Trophoblast cell (in vitro differentiated cells and primary cell): ENCODE data around the gene EPYC.

Experiments
- DNase-seq, 2 donors: peaks; one replicate each; pipeline ENCODE4 v3.0.0-alpha.2; 2016
- H2AFZ ChIP-seq: 2 replicates; pipeline ENCODE4 v1.6.1; 2013; ENCODE audit warnings: low read length, moderate library complexity, mild to moderate bottlenecking; ENCODE audit not compliant: insufficient read depth, poor library complexity
- H2AK5ac ChIP-seq: 2 replicates; pipeline ENCODE4 v1.6.1; 2013; ENCODE audit warnings: mild to moderate bottlenecking, low read length
- H2BK120ac ChIP-seq: 2 replicates; pipeline ENCODE4 v1.6.1; 2013; ENCODE audit warnings: low read length, mild to moderate bottlenecking, moderate library complexity; ENCODE audit not compliant: insufficient read depth, poor library complexity
- H2BK12ac ChIP-seq: 2 replicates; pipeline ENCODE4 v1.6.1; 2013; ENCODE audit warnings: mild to moderate bottlenecking, low read length, moderate library complexity
- H2BK5ac ChIP-seq: 2 replicates; pipeline ENCODE4 v1.6.1; 2013; ENCODE audit warnings: low read length, low read depth, moderate library complexity, mild to moderate bottlenecking; ENCODE audit not compliant: poor library complexity
- H3K14ac ChIP-seq: 2 replicates; pipeline ENCODE4 v1.6.1; 2013; ENCODE audit warnings: mild to moderate bottlenecking, low read length
- H3K18ac ChIP-seq: 2 replicates; pipeline ENCODE4 v1.6.1; 2013; ENCODE audit warnings: mild to moderate bottlenecking, low read length
- H3K23ac ChIP-seq: 2 replicates; pipeline ENCODE4 v1.6.1; 2013; ENCODE audit warnings: low read length
- H3K27ac ChIP-seq: 2 replicates; pipeline ENCODE4 v1.5.1; 2013; ENCODE audit warnings: low read depth, mild to moderate bottlenecking, inconsistent platforms, low read length, moderate library complexity
- H3K27me3 ChIP-seq: 2 replicates; pipeline ENCODE4 v1.6.1; 2013; ENCODE audit warnings: inconsistent platforms, mild to moderate bottlenecking, low read length, moderate library complexity; ENCODE audit not compliant: insufficient read depth
- H3K36me3 ChIP-seq, 2 experiments: 1 replicate in 1 of 2; 2 replicates in 1 of 2; pipeline ENCODE4 v1.6.1; 2013; ENCODE audit warnings: low read length in 2 of 2, mild to moderate bottlenecking in 2 of 2, moderate library complexity in 1 of 2; ENCODE audit not compliant: insufficient read depth in 2 of 2, control insufficient read depth in 1 of 2
- H3K4ac ChIP-seq: 2 replicates; pipeline ENCODE4 v1.6.1; 2013; ENCODE audit warnings: low read depth, mild to moderate bottlenecking, low read length, moderate library complexity
- H3K4me1 ChIP-seq, 2 experiments: 1 replicate in 1 of 2; 2 replicates in 1 of 2; pipeline ENCODE4 v1.6.1; 2013; ENCODE audit warnings: low read length in 2 of 2, mild to moderate bottlenecking in 2 of 2, moderate library complexity in 1 of 2; ENCODE audit not compliant: insufficient read depth in 2 of 2, control insufficient read depth in 1 of 2
- H3K4me2 ChIP-seq: 2 replicates; pipeline ENCODE4 v1.6.1; 2013; ENCODE audit warnings: inconsistent platforms, mild to moderate bottlenecking, low read length, moderate library complexity
- H3K4me3 ChIP-seq: 2 replicates; pipeline ENCODE4 v1.5.1; 2013; ENCODE audit warnings: mild to moderate bottlenecking, low read depth, low read length, inconsistent platforms
- H3K79me1 ChIP-seq: one replicate; pipeline ENCODE4 v1.6.1; 2013; ENCODE audit warnings: low read length
- H3K79me2 ChIP-seq: 2 replicates; pipeline ENCODE4 v1.6.1; 2013; ENCODE audit warnings: low read length, mild to moderate bottlenecking; ENCODE audit not compliant: control insufficient read depth, insufficient read depth, poor library complexity
- H3K9ac ChIP-seq: 2 replicates; pipeline ENCODE4 v1.6.1; 2013; ENCODE audit warnings: mild to moderate bottlenecking, low read length
- H3K9me3 ChIP-seq: 2 replicates; pipeline ENCODE4 v1.6.1; 2013; ENCODE audit warnings: low read depth, mild to moderate bottlenecking, control low read depth, inconsistent platforms, low read length; ENCODE audit not compliant: insufficient read depth
- H4K12ac ChIP-seq: 2 replicates; pipeline ENCODE4 v1.6.1; 2013; ENCODE audit warnings: low read depth, mild to moderate bottlenecking, low read length, moderate library complexity
- H4K8ac ChIP-seq: 2 replicates; pipeline ENCODE4 v1.6.1; 2013; ENCODE audit warnings: low read depth, mild to moderate bottlenecking, low read length, moderate library complexity
- H4K91ac ChIP-seq: one replicate; pipeline ENCODE4 v1.6.1; 2013; ENCODE audit warnings: low read depth, mild to moderate bottlenecking, low read length, moderate library complexity
- WGBS: extraction: QIAGEN DNeasy Blood & Tissue Kit; methylation state at CpG from one replicate; pipeline ENCODE4 v1.1.7; 2013; ENCODE audit warnings: missing lambda C conversion rate; ENCODE audit not compliant: insufficient read length, insufficient coverage; ENCODE audit errors: extremely low coverage; 5-methylcytosine and 5-hydroxymethylcytosine counted together

EPYC gene

DNA sequence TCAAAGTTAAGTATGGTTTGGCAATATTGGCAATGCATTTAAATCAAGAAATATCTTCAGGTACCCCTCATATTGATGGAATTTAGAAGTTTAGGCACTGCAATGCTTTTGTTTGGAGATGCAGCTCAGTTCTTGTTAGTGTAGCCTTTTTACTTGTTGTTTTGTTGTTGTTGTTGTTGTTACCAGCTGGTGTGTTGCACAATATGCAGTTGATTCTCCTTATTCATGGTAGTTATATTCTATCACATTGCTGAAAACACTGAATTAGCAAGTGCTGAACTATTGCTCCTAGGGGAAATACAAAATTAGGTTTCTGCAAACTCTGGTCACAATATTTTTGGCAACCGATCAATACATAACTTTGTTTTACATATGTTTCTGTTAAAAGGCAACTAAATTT, 84.5 kb downstream of the EPYC start:
- no peaks in the 10 kb centered on the region for H3K79me2 ChIP-seq
- H3K4me1 ChIP-seq = no peaks in the 10 kb centered on the region
- H3K36me3 ChIP-seq = no peaks in the 10 kb centered on the region
- H3K18ac ChIP-seq = no peak overlapping the region
- no peak overlapping the region for H4K8ac ChIP-seq
- no peak overlapping the region for H3K14ac ChIP-seq
- WGBS = no CpG with 5 or more reads among the region's 1 CpG
- H2BK12ac ChIP-seq = no peak overlapping the region
- no peak overlapping the region for H2BK120ac ChIP-seq
- no peak overlapping the region for H3K4me3 ChIP-seq
- DNase-seq = no peak
- H3K27ac ChIP-seq = no peak overlapping the region
- H2BK5ac ChIP-seq = no peak overlapping the region
- no peak overlapping the region for H3K4ac ChIP-seq
- H2AK5ac ChIP-seq = no peak overlapping the region
- H3K9me3 ChIP-seq = no peaks in the 10 kb centered on the region
- no peak overlapping the region for H3K23ac ChIP-seq
- no peak overlapping the region for H4K12ac ChIP-seq
- H2AFZ ChIP-seq = no peak overlapping the region
- H3K4me2 ChIP-seq = no peak overlapping the region
- H3K79me1 ChIP-seq = no peaks in the 10 kb centered on the region
- no peaks in the 10 kb centered on the region for H3K27me3 ChIP-seq
- H3K9ac ChIP-seq = no peak overlapping the region
- no peak overlapping the region for H4K91ac ChIP-seq

DNA sequence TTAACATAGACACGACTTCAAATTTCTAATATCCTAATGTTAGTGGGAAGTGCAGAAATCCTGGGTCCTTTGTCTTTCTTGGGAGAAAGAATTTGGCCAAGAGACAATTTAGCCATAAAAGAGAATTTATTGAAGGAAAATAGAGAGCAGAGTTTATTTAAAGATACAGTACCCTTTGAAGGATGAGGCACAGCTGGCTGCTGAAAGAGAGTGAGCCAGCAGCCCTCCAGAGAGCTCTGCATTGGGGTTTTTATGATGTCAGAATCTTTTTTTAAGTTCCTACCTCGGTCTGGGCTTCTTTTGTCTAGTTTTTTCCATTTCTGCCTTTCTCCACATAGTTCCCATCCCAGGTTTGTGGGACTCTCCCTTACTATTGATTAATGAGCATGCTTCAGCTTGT, 87.3 kb downstream of the EPYC start:
- Histone ChIP-seq H3K9me3 (no peaks in the 10 kb centered on the region), H3K23ac (no peak overlapping the region), H3K4me3 (no peak overlapping the region), H2BK5ac (no peak overlapping the region), H3K18ac (no peak overlapping the region), H3K14ac (no peak overlapping the region), H4K12ac (no peak overlapping the region), H3K79me2 (no peaks in the 10 kb centered on the region), H3K4ac (no peak overlapping the region), H2BK120ac (no peak overlapping the region), H4K8ac (no peak overlapping the region), H3K79me1 (no peaks in the 10 kb centered on the region), H4K91ac (no peak overlapping the region), H3K4me1 (no peaks in the 10 kb centered on the region), H2BK12ac (no peak overlapping the region), H3K27me3 (no peaks in the 10 kb centered on the region), H3K4me2 (no peak overlapping the region), H3K27ac (no peak overlapping the region), H2AK5ac (no peak overlapping the region), H3K9ac (no peak overlapping the region), H2AFZ (no peak overlapping the region), H3K36me3 (no peaks in the 10 kb centered on the region)
- no CpG with 5 or more reads among the region's 2 CpGs for WGBS
- no peak for DNase-seq

DNA sequence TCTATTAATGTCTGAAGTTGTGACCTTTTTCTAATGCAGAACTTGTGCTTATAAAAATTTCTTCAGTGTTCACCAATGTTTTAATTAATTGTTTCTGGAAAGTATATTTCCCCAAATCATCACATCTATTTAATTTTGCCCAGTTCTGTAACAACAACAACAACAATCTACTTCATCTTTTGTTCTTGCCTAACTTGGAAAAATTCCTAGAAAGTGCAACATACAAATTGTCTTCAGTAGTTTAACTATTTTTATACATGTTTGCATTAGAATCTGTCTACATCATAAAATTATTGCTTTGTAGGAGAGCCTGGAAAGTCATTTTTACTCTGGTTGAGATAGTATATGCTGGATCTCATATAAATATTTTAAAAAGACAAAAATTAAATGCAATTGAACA, 88.3 kb downstream of the EPYC start:
- Histone ChIP-seq H3K9ac (no peak overlapping the region), H3K4me3 (no peak overlapping the region), H4K91ac (no peak overlapping the region), H2AK5ac (no peak overlapping the region), H3K14ac (no peak overlapping the region), H3K9me3 (no peaks in the 10 kb centered on the region), H3K4me2 (no peak overlapping the region), H2BK120ac (no peak overlapping the region), H2BK12ac (no peak overlapping the region), H3K36me3 (no peaks in the 10 kb centered on the region), H3K4ac (no peak overlapping the region), H3K4me1 (no peaks in the 10 kb centered on the region), H2AFZ (no peak overlapping the region), H3K79me1 (no peaks in the 10 kb centered on the region), H4K8ac (no peak overlapping the region), H3K18ac (no peak overlapping the region), H4K12ac (no peak overlapping the region), H2BK5ac (no peak overlapping the region), H3K79me2 (no peaks in the 10 kb centered on the region), H3K27me3 (no peaks in the 10 kb centered on the region), H3K27ac (no peak overlapping the region), H3K23ac (no peak overlapping the region)
- no peak for DNase-seq

DNA sequence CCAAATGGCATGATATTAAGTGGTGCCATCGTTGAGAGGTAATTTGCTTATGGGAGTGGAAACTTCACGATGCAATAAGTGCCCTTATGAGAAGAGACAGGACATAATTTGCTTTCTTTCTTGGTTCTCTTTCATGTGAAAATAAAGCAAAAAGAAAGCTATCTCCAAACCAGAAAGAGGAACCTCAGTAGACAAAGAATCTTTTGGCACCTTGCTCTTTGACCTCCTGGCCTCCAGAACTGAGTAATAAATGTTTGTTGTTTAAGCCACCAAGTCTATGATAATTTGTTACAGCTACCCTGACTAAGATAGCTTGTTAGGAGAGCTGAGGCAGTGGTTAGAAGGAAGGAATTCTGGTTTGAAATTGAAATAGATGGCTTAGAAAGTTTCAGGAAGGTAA, 89.4 kb downstream of the EPYC start:
- H2BK120ac ChIP-seq = no peak overlapping the region

More for the DNA sequence above, 89.4 kb downstream of the EPYC start:
- Histone ChIP-seq H3K27me3 (no peaks in the 10 kb centered on the region), H3K4me1 (no peaks in the 10 kb centered on the region), H3K18ac (no peak overlapping the region), H2AK5ac (no peak overlapping the region), H3K9ac (no peak overlapping the region), H3K79me2 (no peaks in the 10 kb centered on the region), H3K14ac (no peak overlapping the region), H3K36me3 (no peaks in the 10 kb centered on the region), H3K4ac (no peak overlapping the region), H4K91ac (no peak overlapping the region), H2AFZ (no peak overlapping the region), H4K12ac (no peak overlapping the region), H3K9me3 (no peaks in the 10 kb centered on the region), H3K4me2 (no peak overlapping the region), H3K23ac (no peak overlapping the region), H2BK5ac (no peak overlapping the region), H3K4me3 (no peak overlapping the region), H2BK12ac (no peak overlapping the region), H3K27ac (no peak overlapping the region), H4K8ac (no peak overlapping the region), H3K79me1 (no peaks in the 10 kb centered on the region)
- no CpG with 5 or more reads among the region's 2 CpGs for WGBS
- DNase-seq = no peak
